ENCODE results near the gene IGFL2. TPM values are rescaled to one million over a fixed set of nuclear protein-coding genes. Genes with fewer than 3 reads are reported as not detected.

IGFL2 gene
- total and polyA plus RNA-seq, 9 of the 15 experiments (the other 6 are each of a cell fraction or from before 2014, with no cell fraction given), result 0.42 to 1.7 (median 0.75) TPM; not detected in 2

GRCh38 chr19:46192992-46193650, 45.1 kb downstream of the IGFL2 start (continued):
- no peak for TF ChIP-seq STAT6 (CRISPR knock-in tag; IDR thresholded peaks at IDR 0.05)
- TF ChIP-seq FOXJ3 (CRISPR knock-in tag; IDR thresholded peaks at IDR 0.05), result no peak
- TF ChIP-seq KDM2B (CRISPR knock-in tag; IDR thresholded peaks at IDR 0.05), result no peak
- no peak for TF ChIP-seq TRIM25 (IDR thresholded peaks at IDR 0.05; ENCODE audit: borderline replicate concordance)
- no peak for TF ChIP-seq PHF20 (IDR thresholded peaks at IDR 0.05; ENCODE audit: partially characterized antibody)
- TF ChIP-seq CREM (IDR thresholded peaks at IDR 0.05; ENCODE audit: low read depth), result peak; percentile 82
- no peak for TF ChIP-seq ZC3H4 (CRISPR knock-in tag; IDR thresholded peaks at IDR 0.05; ENCODE audit: borderline replicate concordance)
- TF ChIP-seq COPS2 (conservative IDR thresholded peaks at IDR 0.05), result no peak
- TF ChIP-seq ZNF609 (CRISPR knock-in tag; IDR thresholded peaks at IDR 0.05; ENCODE audit: borderline replicate concordance), result no peak
- no peak for TF ChIP-seq KLF6 (CRISPR knock-in tag; IDR thresholded peaks at IDR 0.05; ENCODE audit: borderline replicate concordance)
- TF ChIP-seq NR2C2 (CRISPR knock-in tag; IDR thresholded peaks at IDR 0.05), result no peak
- TF ChIP-seq NR2C2 (tag; IDR thresholded peaks at IDR 0.05), result peak; percentile 26; the same call in 1 of the 2 replicates
- no peak for TF ChIP-seq ZNF764 (CRISPR knock-in tag; IDR thresholded peaks at IDR 0.05; ENCODE audit: low read depth)
- peak; percentile 94 for TF ChIP-seq ARID1B (IDR thresholded peaks at IDR 0.05)
- no peak for TF ChIP-seq CCAR2 (IDR thresholded peaks at IDR 0.05; ENCODE audit: low read depth, low read length)
- TF ChIP-seq RNF219 (CRISPR knock-in tag; IDR thresholded peaks at IDR 0.05), result 0 out of 2 replicates have a peak, but pooled peaks have one; percentile 8
- TF ChIP-seq ZNF444 (CRISPR knock-in tag; IDR thresholded peaks at IDR 0.05), result no peak

Data from K562 (cell line).